ENCODE measurements around the gene GEMIN7.

The GEMIN7 gene

DNA sequence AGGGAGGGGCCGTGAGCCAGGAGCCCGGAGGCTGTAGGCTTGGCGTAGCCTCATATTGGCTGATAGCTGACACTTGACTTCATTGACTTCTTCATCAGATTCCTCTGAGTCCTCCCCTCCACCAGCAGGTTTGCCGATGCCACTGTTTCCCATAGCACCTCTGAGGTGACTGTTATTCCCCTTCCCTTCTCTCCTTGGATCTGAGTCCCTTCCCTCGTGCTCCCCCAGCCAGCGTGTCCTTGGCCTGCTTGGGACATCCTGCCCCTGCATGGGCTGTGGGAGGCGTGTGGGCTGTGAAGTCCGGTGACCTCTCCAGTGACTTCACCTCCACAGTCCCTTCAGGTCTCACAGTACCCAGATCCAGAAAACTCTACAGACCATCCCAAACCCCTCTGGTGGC lies 22.7 kb downstream of the GEMIN7 start:
- Histone ChIP-seq H3K36me3 (replicated peaks; ENCODE audit: insufficient read depth, low read length) (no peaks in the 10 kb centered on the region), H3K27me3 (replicated peaks; ENCODE audit: insufficient read depth, low read length) (no peaks in the 10 kb centered on the region), H3K4me3 (ENCODE audit: low read length) (no peak overlapping the region), H3K79me2 (ENCODE audit: low read length) (peaks cover 100% of the 10 kb centered on the region), H3F3A (ENCODE audit: insufficient read depth, low read length) (peaks cover 7% of the 10 kb centered on the region; the same call in 1 of the 2 replicates), H3K4me1 (ENCODE audit: low read length) (peaks cover 30% of the 10 kb centered on the region), H4K20me1 (ENCODE audit: insufficient read depth, low read length) (peaks cover 12% of the 10 kb centered on the region; the same call in 1 of the 2 replicates), H3K9me3 (replicated peaks; ENCODE audit: insufficient read depth, low read length) (no peaks in the 10 kb centered on the region), H3K9ac (ENCODE audit: low read length) (no peak overlapping the region), H3K9me2 (replicated peaks; ENCODE audit: insufficient read depth, low read length) (no peaks in the 10 kb centered on the region), H3K27ac (ENCODE audit: low read length) (no peak overlapping the region), H2AFZ (ENCODE audit: low read length) (no peak overlapping the region), H3K4me2 (ENCODE audit: low read depth, low read length) (no peak overlapping the region)
- no peak for DNase-seq
- TF ChIP-seq EZH2phosphoT487 (IDR thresholded peaks at IDR 0.05; ENCODE audit: low read length) (no peak), CTCF (IDR thresholded peaks at IDR 0.05; ENCODE audit: low read length) (no peak), EZH2 (optimal IDR thresholded peaks at IDR 0.05; ENCODE audit: low read depth, low read length) (no peak)

DNA sequence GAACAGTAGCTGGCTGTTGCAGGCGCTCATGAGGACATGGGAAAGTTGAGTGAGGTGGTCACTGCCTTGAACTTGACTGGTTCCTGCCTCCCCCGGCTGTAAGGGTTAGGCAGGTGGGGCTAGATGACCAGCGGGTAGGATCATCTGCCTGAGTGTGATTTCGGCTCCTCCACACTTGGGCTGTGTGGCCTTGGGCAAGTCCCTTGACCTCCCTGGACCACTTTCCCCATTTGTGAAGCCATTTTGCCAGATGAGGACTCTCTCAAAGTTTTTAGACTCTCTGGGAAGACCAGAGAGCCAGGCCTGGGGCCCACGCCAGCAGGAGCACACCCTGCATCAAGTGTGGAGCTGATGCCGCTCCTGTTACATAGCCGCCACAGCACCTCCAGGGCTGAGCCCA lies 23.4 kb downstream of the GEMIN7 start:
- Histone ChIP-seq H3K27me3 (replicated peaks; ENCODE audit: insufficient read depth, low read length) (no peaks in the 10 kb centered on the region), H3K9me2 (replicated peaks; ENCODE audit: insufficient read depth, low read length) (no peaks in the 10 kb centered on the region), H4K20me1 (ENCODE audit: insufficient read depth, low read length) (peaks cover 12% of the 10 kb centered on the region; the same call in 1 of the 2 replicates), H3K4me3 (ENCODE audit: low read length) (no peak overlapping the region), H3K9me3 (replicated peaks; ENCODE audit: insufficient read depth, low read length) (no peaks in the 10 kb centered on the region), H3K4me1 (ENCODE audit: low read length) (peaks cover 30% of the 10 kb centered on the region), H3K36me3 (replicated peaks; ENCODE audit: insufficient read depth, low read length) (no peaks in the 10 kb centered on the region), H3F3A (ENCODE audit: insufficient read depth, low read length) (peaks cover 7% of the 10 kb centered on the region; the same call in 1 of the 2 replicates), H2AFZ (ENCODE audit: low read length) (no peak overlapping the region), H3K79me2 (ENCODE audit: low read length) (peaks cover 100% of the 10 kb centered on the region), H3K27ac (ENCODE audit: low read length) (no peak overlapping the region; the same call in 1 of the 2 replicates), H3K4me2 (ENCODE audit: low read depth, low read length) (peak overlapping the region; percentile 43; the same call in 1 of the 2 replicates), H3K9ac (ENCODE audit: low read length) (no peak overlapping the region)
- TF ChIP-seq EZH2 (optimal IDR thresholded peaks at IDR 0.05; ENCODE audit: low read depth, low read length) (no peak), EZH2phosphoT487 (IDR thresholded peaks at IDR 0.05; ENCODE audit: low read length) (no peak), CTCF (IDR thresholded peaks at IDR 0.05; ENCODE audit: low read length) (no peak)
- no peak for DNase-seq

GRCh38 chr19:45103156-45103507 lies 24.1 kb downstream of the GEMIN7 start:
- H3K4me3 ChIP-seq (ENCODE audit: low read length): no peak overlapping the region
- peaks cover 12% of the 10 kb centered on the region for H4K20me1 ChIP-seq (ENCODE audit: insufficient read depth, low read length)
- H3K36me3 ChIP-seq (replicated peaks; ENCODE audit: insufficient read depth, low read length): no peaks in the 10 kb centered on the region
- H2AFZ ChIP-seq (ENCODE audit: low read length): no peak overlapping the region
- peaks cover 7% of the 10 kb centered on the region; the same call in 1 of the 2 replicates for H3F3A ChIP-seq (ENCODE audit: insufficient read depth, low read length)
- H3K79me2 ChIP-seq (ENCODE audit: low read length): peaks cover 100% of the 10 kb centered on the region
- H3K4me1 ChIP-seq (ENCODE audit: low read length): peaks cover 30% of the 10 kb centered on the region
- no peak overlapping the region for H3K9ac ChIP-seq (ENCODE audit: low read length)
- H3K27me3 ChIP-seq (replicated peaks; ENCODE audit: insufficient read depth, low read length): no peaks in the 10 kb centered on the region
- H3K4me2 ChIP-seq (ENCODE audit: low read depth, low read length): peak overlapping the region; percentile 43; the same call in 1 of the 2 replicates
- H3K9me3 ChIP-seq (replicated peaks; ENCODE audit: insufficient read depth, low read length): no peaks in the 10 kb centered on the region
- H3K27ac ChIP-seq (ENCODE audit: low read length): no peak overlapping the region; the same call in 1 of the 2 replicates
- no peaks in the 10 kb centered on the region for H3K9me2 ChIP-seq (replicated peaks; ENCODE audit: insufficient read depth, low read length)
- no peak for TF ChIP-seq EZH2 (optimal IDR thresholded peaks at IDR 0.05; ENCODE audit: low read depth, low read length)
- TF ChIP-seq EZH2phosphoT487 (IDR thresholded peaks at IDR 0.05; ENCODE audit: low read length): no peak
- TF ChIP-seq CTCF (IDR thresholded peaks at IDR 0.05; ENCODE audit: low read length): no peak
- no peak for DNase-seq

Measured in MM.1S (cell line).